Ovary (tissue), 3 donors: Measurements from ENCODE around the gene MORN4.

Experiments used
- CTCF ChIP-seq, 3 donors: fragments of 450-650 bp in 2 of 3; fragments of 200-600 bp in 1 of 3; IDR thresholded peaks; one replicate each; pipeline versions ENCODE4 v1.5.1 to v1.8.0; 2016 to 2022; ENCODE audit warnings: antibody characterized with exemption in 3 of 3, mild to moderate bottlenecking in 1 of 3
- EP300 ChIP-seq: sonication (generic); formaldehyde crosslinking; IDR thresholded peaks from one replicate; pipeline ENCODE4 v1.6.1; 2017; ENCODE audit warnings: antibody characterized with exemption
- POLR2A ChIP-seq: fragments of 450-650 bp; IDR thresholded peaks from one replicate; pipeline ENCODE4 v1.6.1; 2017; ENCODE audit warnings: antibody characterized with exemption, mild to moderate bottlenecking, moderate library complexity
- donor health status: DM: no; HTN: no; CAD: no.

- no peak for TF ChIP-seq CTCF (IDR thresholded peaks at IDR 0.05)
- TF ChIP-seq POLR2A: no peak
- peak; percentile 72 for TF ChIP-seq EP300
Measured at GRCh38 chr10:97596101-97597082, 36.9 kb downstream of the MORN4 start.
